Measurements from ENCODE around the gene B4GALNT2.

The B4GALNT2 gene

DNA sequence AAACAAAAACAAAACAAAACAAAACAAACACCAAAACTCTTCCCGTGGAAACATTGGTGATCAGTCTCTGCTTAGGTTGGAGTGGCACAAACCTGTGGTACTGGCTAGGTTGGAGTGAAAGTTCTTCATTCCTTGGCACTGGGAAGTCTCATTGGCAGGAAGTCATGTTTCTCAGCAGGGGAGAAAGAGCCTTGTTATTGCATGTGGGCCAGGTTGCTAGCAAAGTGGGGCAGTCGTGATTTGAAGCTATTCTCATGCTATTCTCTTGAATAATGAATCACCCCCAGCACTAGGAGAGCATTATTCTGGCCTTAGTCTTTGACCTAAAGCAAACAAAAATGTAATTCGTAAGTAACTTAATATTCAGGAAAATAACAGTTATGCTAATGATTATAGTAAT lies 24.3 kb upstream of the B4GALNT2 start:
- Histone ChIP-seq H3K79me2 (ENCODE audit: low read length) (no peaks in the 10 kb centered on the region), H2AFZ (ENCODE audit: low read length) (no peak overlapping the region), H3K9me3 (replicated peaks; ENCODE audit: insufficient read depth, low read length) (no peaks in the 10 kb centered on the region), H3K4me2 (ENCODE audit: low read depth, low read length) (no peak overlapping the region), H3K36me3 (replicated peaks; ENCODE audit: insufficient read depth, low read length) (no peaks in the 10 kb centered on the region), H3K4me1 (ENCODE audit: low read length) (no peaks in the 10 kb centered on the region), H3K27me3 (replicated peaks; ENCODE audit: insufficient read depth, low read length) (no peaks in the 10 kb centered on the region), H3K9ac (ENCODE audit: low read length) (no peak overlapping the region), H3K9me2 (replicated peaks; ENCODE audit: insufficient read depth, low read length) (no peaks in the 10 kb centered on the region), H3K27ac (ENCODE audit: low read length) (no peak overlapping the region), H4K20me1 (ENCODE audit: insufficient read depth, low read length) (no peaks in the 10 kb centered on the region), H3K4me3 (ENCODE audit: low read length) (no peak overlapping the region), H3F3A (ENCODE audit: insufficient read depth, low read length) (no peaks in the 10 kb centered on the region)
- no peak for DNase-seq
- TF ChIP-seq EZH2phosphoT487 (IDR thresholded peaks at IDR 0.05; ENCODE audit: low read length) (no peak), EZH2 (optimal IDR thresholded peaks at IDR 0.05; ENCODE audit: low read depth, low read length) (no peak)
- TF ChIP-seq, protein P1, sequence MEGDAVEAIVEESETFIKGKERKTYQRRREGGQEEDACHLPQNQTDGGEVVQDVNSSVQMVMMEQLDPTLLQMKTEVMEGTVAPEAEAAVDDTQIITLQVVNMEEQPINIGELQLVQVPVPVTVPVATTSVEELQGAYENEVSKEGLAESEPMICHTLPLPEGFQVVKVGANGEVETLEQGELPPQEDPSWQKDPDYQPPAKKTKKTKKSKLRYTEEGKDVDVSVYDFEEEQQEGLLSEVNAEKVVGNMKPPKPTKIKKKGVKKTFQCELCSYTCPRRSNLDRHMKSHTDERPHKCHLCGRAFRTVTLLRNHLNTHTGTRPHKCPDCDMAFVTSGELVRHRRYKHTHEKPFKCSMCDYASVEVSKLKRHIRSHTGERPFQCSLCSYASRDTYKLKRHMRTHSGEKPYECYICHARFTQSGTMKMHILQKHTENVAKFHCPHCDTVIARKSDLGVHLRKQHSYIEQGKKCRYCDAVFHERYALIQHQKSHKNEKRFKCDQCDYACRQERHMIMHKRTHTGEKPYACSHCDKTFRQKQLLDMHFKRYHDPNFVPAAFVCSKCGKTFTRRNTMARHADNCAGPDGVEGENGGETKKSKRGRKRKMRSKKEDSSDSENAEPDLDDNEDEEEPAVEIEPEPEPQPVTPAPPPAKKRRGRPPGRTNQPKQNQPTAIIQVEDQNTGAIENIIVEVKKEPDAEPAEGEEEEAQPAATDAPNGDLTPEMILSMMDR (IDR thresholded peaks at IDR 0.05; ENCODE audit: low read length) = no peak

DNA sequence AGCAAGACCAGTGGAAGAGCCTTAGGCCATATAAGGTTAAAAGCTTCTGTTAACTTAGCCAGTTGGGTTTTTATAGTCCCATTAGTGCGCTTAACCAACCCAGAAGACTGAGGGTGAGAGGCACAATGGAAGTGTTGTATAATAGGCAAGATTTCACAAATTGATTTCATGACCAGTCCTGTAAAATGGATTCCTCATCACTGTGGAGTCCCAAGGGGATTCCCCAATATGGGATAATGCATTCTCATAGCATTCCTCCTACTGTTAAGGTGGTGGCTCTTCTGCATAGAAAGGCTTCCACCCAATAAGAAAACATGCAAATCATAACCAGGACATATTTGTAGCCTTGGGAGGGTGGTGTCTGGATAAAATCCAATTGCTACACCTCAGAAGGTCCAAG lies 22.1 kb upstream of the B4GALNT2 start:
- Histone ChIP-seq H3K9ac (ENCODE audit: low read length) (no peak overlapping the region), H3K27me3 (replicated peaks; ENCODE audit: insufficient read depth, low read length) (no peaks in the 10 kb centered on the region), H3K27ac (ENCODE audit: low read length) (no peak overlapping the region), H3K4me1 (ENCODE audit: low read length) (no peaks in the 10 kb centered on the region), H3F3A (ENCODE audit: insufficient read depth, low read length) (no peaks in the 10 kb centered on the region), H3K4me3 (ENCODE audit: low read length) (no peak overlapping the region), H2AFZ (ENCODE audit: low read length) (no peak overlapping the region), H4K20me1 (ENCODE audit: insufficient read depth, low read length) (no peaks in the 10 kb centered on the region), H3K4me2 (ENCODE audit: low read depth, low read length) (no peak overlapping the region), H3K79me2 (ENCODE audit: low read length) (no peaks in the 10 kb centered on the region), H3K9me2 (replicated peaks; ENCODE audit: insufficient read depth, low read length) (no peaks in the 10 kb centered on the region), H3K9me3 (replicated peaks; ENCODE audit: insufficient read depth, low read length) (no peaks in the 10 kb centered on the region), H3K36me3 (replicated peaks; ENCODE audit: insufficient read depth, low read length) (no peaks in the 10 kb centered on the region)
- DNase-seq = no peak
- no peak for TF ChIP-seq EZH2 (optimal IDR thresholded peaks at IDR 0.05; ENCODE audit: low read depth, low read length)
- TF ChIP-seq EZH2phosphoT487 (IDR thresholded peaks at IDR 0.05; ENCODE audit: low read length) = no peak
- TF ChIP-seq, protein P1 (IDR thresholded peaks at IDR 0.05; ENCODE audit: low read length) = no peak

DNA sequence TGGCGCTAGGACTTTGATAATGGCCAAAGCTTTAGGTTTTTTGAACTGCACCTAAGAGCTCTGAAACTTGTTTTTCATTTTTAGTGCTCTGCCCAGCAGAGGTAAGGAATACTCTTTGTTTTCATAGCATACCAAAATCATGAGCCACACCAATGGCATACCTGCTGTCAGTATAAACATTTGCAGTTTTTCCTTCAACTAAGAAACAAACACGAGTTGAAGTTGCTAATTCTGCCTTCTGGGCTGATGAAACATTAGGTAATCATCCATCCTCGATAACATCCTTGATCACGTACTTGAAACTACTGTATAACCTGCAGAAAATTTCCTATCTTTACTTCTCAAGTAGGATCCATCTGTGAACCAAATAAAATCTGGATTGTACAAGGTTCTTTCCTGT lies 20.6 kb upstream of the B4GALNT2 start:
- no peaks in the 10 kb centered on the region for H3K9me3 ChIP-seq (replicated peaks; ENCODE audit: insufficient read depth, low read length)
- no peak overlapping the region for H3K9ac ChIP-seq (ENCODE audit: low read length)
- H3K36me3 ChIP-seq (replicated peaks; ENCODE audit: insufficient read depth, low read length) = no peaks in the 10 kb centered on the region
- no peak for DNase-seq
- TF ChIP-seq EZH2phosphoT487 (IDR thresholded peaks at IDR 0.05; ENCODE audit: low read length) = no peak
- no peak for TF ChIP-seq EZH2 (optimal IDR thresholded peaks at IDR 0.05; ENCODE audit: low read depth, low read length)
- TF ChIP-seq, protein P1 (IDR thresholded peaks at IDR 0.05; ENCODE audit: low read length) = no peak
- no peaks in the 10 kb centered on the region for H3K27me3 ChIP-seq (replicated peaks; ENCODE audit: insufficient read depth, low read length)
- H3K4me3 ChIP-seq (ENCODE audit: low read length) = no peak overlapping the region
- H3F3A ChIP-seq (ENCODE audit: insufficient read depth, low read length) = no peaks in the 10 kb centered on the region
- no peak overlapping the region for H3K27ac ChIP-seq (ENCODE audit: low read length)
- H4K20me1 ChIP-seq (ENCODE audit: insufficient read depth, low read length) = no peaks in the 10 kb centered on the region
- no peak overlapping the region for H3K4me2 ChIP-seq (ENCODE audit: low read depth, low read length)
- H3K79me2 ChIP-seq (ENCODE audit: low read length) = no peaks in the 10 kb centered on the region
- H3K4me1 ChIP-seq (ENCODE audit: low read length) = no peaks in the 10 kb centered on the region
- H3K9me2 ChIP-seq (replicated peaks; ENCODE audit: insufficient read depth, low read length) = no peaks in the 10 kb centered on the region
- H2AFZ ChIP-seq (ENCODE audit: low read length) = no peak overlapping the region

Measured in MM.1S (cell line).